GM19099 (cell line): Measurements from ENCODE around the gene ATP5MC2.

Source experiments
- POLR2A ChIP-seq: IDR thresholded peaks from 3 replicates; pipeline ENCODE4 v1.6.1; 2011; ENCODE audit warnings: low read depth; ENCODE audit not compliant: insufficient read length; ENCODE audit errors: extremely low read depth

The ATP5MC2 gene

DNA sequence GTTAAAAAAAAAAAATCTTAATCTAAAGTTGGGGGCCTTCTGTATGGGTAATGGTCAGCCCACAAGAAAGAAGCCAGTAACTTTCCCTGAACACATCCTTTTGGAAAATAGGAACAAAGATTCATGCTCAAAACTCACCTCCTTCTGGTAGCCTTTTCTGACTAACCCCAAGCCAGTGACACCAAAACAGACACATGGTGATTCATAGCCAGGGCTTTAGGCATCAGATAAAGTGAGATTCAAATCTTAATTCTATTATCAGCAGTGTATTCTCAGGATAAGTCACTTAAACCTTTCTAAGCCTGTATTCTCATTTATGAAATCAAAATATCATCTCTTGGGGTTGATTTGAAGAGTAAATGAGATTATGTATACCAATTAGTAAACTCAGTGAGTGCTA lies 4.9 kb downstream of the ATP5MC2 start:
- TF ChIP-seq POLR2A, result no peak

DNA sequence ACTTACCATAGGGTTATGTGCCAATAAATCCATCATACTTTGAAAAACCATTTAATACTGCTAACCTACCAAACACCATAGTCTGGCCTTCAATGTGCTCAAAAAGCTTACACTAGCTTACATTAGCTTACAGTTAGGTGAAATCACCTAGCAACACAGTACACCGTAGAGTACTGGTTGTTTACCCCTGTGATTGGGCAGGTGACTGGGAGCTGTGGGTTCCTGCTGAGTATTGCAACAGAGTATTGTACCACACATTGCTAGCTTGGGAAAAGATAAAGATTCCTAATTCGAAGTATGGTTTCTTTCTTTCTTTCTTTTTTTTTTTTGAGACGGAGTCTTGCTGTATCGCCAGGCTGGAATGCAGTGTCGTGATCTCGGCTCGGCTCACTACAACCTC lies 5.6 kb downstream of the ATP5MC2 start:
- no peak for TF ChIP-seq POLR2A

DNA sequence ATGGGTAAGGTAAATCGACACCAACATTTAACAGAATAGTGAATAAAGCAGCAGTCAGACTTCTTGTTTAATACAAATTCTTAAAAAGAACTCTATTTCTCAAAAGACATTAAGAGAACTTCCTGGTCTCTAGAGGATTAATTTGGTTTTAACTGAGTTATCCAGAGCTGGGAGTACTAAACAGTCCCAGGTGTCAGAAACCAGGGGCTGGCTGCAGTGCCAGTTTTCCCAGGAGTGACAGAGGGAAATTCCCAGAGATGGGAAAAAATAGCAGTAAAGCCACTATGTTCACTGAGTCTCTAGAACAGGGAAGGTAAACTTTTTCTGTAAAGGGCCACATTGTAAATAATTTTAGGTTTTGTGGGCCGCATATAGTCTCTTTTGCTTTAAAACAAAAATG lies 8.8 kb downstream of the ATP5MC2 start:
- no peak for TF ChIP-seq POLR2A

DNA sequence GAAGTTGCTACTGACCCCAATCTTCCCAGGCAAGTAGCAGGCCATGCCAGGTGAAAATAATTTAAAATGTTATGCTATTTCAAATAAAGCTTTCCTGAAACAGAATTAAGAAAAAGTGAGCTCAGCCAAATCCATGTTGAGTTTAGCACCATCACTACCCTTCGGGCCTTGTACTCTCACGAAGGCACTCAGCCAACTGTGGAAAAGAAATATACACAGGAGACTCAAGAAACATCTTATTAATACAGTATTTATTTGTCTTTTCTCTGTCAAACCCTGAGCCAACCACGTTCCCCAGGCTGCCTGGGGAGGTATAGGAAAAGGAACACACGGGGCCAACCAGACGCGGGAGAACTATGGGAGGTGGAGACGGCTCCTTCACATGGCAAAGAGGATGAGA lies 10.9 kb downstream of the ATP5MC2 start:
- TF ChIP-seq POLR2A, result no peak

DNA sequence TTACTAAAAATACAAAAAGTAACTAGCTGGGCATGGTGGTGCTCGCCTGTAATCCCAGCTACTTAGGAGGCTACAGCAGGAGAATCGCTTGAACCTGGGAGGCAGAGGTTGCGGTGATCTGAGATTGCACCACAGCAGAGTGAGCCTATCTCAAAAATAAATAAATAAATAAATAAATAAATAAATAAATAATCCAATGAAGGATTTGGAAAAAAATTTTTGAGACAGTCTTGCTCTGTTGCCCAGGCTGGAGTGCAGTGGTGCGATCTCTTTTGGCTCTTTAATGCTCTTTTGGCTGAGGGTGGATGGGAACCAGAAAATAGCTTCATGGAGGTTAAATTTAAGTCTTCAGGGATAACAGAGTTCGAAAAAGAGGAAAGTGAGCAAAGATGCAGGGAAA lies 11.7 kb downstream of the ATP5MC2 start:
- TF ChIP-seq POLR2A, result no peak

DNA sequence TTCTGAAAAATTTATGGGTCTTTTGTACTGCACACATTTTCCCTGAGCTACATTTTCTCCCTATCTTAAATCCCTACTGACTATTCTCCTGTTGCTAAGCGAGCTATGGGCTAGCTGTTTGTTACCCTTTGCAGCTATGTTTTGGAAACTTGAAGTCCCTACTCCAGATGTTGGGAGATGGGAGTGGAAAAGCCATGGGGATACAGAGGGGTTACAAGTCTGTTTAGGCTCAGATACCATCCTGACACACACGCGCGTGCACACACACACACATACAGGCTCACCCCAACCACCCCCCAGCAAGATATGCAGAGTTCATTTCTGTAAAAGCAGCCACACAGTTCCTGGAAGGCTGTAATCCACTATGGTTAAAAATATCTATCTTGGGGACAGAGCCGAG lies 15.8 kb downstream of the ATP5MC2 start:
- TF ChIP-seq POLR2A, result no peak

DNA sequence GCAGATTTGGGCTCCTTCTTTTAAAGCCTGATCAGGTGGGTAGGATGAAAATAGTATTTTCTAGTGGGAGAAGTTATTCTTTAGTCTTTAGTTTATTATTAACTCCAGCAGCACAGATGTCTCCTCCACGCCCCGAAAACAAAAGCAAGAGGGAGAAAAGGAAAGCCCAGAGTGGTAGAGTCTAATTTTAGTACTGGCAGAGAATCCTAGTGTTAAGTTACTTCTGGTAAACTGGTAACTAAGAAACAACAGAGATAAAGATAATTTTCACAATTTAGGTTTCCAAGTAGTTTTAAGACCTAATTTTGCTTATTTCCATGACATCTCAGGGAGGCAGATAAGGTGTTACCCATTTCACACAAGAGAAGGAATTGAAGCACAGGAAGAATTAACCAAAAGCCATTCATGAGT lies 16.3 kb downstream of the ATP5MC2 start:
- TF ChIP-seq POLR2A, result no peak

DNA sequence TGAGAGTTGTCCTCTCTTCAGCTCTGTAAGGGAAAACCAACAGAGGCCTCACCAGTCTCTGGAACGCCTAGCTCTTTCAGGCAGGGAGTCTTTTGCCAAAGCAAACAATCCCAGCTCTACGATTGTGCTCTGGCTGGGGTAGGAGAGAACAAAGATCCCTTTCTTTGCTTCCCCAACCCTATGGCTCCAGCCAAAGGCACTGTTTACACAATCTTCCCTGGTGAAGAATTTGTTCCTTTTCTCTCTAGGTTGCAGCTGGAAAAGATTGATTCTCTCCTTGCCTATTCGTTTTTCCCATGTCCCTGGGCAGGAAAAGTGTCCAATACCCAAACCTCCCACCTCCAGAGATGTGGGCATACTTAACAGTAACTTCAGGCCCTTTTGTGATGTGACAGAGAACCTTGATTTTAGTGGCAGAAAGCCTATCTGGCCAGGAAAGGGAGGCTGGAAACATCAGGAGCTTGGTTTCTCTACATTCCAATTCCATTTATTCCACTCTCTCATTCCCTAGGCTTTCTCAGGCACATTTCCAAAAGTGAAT lies 16.8 kb downstream of the ATP5MC2 start:
- no peak for TF ChIP-seq POLR2A

DNA sequence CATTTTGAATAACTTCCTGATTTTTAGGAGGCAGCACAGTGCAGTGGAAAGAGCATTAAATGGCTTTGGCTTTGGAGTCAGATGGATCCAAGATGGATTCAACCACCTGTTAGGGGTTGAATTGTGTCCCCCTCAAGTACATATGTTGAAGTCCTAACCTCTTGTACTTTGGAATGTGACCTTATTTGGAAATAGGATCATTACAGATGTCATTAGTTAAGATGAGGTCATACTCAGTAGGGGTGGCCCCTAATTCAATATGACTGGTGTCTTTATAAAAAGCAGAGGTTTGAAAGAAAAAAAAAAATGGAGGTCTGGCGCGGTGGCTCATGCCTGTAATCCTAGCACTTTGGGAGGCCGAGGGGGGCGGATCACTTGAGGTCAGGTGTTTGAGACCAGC lies 18.8 kb downstream of the ATP5MC2 start:
- TF ChIP-seq POLR2A, result no peak

DNA sequence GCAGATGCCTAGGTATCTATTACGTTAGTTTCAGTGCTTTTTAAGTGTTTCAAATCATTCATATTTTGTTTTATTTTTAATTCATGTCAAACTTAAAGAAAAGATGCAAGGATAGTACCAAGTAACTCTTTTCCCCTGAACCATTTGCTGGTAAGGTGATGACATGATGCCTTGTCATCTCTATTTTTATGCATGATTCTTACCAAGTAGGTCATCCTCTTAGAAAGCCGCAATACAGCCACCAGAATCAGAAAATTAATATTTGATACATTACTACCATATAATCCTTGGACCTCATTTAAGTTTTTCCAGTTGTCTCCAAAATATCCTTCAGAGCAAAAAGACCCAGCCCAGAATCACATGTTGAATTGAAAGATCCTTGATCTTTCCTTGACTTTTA lies 22.3 kb downstream of the ATP5MC2 start:
- TF ChIP-seq POLR2A, result no peak

DNA sequence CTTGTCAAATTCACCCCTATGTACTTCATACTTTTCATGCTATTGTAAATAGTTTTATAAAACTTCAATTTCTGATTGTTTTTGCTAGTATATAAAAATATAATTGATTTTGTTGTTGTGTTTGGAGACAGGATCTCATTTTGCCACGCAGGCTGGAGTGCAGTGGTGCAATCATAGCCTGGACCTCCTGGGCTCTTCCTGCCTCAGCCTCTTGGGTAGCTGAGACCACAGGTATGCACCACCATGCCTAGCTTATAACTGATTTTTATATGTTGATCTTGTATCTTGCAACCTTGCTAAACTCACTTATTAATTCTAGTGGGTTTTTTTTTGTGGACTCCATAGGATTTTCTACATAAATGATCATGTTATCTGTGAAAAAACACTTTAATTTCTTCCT lies 23.5 kb downstream of the ATP5MC2 start:
- no peak for TF ChIP-seq POLR2A

DNA sequence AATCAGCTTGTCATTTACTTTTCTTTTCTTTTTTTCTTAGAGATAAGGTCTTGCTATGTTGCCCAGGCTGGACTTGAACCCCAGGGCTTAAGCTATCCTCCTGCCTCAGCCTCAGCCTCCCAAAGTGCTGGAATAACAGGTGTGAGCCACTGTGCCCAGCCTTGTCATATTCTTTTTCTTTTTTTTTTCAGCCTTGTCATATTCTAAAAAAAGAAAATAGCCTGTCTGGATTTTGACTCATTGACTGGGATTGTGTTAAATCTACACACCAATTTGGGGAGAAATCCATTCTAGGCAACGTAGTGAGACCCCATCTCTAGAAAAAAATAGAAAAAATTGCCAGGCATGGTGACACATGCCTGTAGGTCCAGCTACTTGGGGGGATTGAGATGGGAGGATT lies 24.1 kb downstream of the ATP5MC2 start:
- no peak for TF ChIP-seq POLR2A

DNA sequence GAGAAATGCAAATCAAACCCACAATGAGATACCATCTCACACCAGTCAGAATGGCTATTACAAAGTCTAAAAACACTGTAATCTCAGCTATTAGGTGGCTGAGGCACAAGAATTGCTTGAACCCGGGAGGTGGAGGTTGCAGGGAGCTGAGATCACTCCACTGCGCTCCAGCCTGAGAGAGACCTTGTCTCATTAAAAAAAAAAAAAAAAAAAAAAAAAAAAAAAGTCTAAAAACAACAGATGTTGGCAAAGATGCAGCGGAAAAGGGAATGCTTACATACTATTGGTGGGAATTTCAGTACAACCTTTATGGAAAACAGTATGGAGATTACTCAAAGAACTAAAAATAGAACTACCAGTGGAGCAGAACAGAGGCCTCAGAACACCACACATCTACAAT lies 30.7 kb downstream of the ATP5MC2 start:
- no peak for TF ChIP-seq POLR2A

DNA sequence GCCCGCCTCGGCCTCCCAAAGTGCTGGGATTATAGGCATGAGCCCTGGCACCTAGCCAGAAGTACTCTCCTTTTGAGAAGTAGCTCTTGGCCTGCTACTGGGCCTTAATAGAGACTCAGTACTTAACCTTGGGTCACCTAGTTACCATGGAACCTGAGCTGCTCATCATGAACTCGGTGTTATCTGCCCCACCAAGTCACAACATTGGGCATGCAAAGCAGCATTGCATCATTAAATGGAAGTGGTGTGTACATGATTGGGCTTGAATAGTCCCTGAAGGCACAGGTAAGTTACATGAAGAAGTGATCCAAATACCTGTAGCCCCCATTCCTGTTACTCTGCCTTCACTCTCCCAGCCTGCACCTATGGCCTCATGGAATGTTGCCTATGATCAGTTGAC lies 31.8 kb downstream of the ATP5MC2 start:
- TF ChIP-seq POLR2A, result no peak

DNA sequence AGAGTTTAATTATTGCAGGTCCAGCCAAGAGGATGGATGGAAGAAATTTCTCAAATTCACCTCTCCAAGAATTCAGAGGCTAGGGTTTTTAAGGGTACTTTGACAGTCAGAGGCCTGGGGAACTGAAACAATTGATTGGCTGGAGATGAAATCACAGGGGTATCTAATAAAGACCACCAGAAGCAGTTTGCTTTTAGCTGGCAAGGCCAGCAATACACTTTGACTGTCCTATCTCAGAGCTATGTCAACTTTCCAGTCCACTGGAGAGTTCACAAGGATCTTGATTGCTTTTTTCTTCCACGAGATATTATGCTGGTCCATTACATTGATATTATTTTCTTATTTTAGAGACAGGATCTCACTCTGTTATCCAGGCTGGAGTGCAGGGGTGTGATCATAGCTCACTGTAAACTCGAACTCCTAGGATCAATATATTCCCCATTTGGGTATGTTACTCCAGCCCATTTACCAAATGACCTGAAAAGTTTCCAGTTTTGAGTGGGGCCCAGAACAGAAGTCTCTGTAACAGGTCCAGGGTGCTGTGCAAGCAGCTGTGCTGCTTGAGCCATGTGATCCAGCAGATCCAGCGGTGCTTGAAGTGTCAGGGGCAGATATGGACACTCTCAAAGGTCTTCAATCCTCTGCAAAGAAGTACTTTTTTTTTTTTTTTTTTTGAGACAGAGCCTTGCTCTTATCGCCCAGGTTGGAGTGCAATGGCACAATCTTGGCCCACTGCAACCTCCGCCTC lies 32.5 kb downstream of the ATP5MC2 start:
- TF ChIP-seq POLR2A, result no peak

DNA sequence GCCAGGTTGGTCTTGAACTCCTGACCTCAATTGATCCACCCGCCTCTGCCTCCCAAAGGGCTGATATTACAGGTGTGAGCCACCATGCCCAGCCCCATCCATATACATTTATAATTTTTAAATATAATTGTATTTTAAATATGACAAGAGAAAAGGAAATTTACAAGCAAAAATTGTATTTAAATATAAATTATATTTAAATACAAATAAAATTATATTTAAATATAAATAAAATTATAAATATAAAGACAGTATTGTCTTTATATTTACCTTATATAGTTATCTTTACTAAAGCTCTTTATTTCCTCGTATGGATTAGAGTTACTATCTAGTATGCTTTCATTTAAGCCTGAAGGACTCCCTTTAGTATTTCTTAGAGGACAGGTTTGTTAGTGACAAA lies 37.8 kb downstream of the ATP5MC2 start:
- no peak for TF ChIP-seq POLR2A

DNA sequence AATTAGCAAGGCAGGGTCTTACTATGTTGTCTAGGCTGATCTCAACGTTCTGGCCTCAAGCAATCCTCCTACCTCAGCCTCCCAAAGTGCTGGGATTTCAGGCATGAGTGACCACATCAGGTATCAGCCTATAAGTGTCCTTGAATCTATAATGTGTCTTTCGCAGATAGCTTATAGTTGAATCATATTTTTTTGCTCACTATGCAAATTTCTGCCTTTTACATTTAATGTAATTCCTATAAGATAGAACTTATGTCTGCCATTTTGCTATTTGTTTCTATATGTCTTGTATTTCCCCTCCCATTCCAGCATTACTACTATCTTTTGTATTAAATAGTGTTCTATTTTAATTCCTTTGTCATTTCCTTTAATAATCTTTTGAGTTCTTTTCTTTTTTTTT lies 39.2 kb downstream of the ATP5MC2 start:
- no peak for TF ChIP-seq POLR2A
